ENCODE data around the gene KDM3A.

Gene KDM3A

DNA sequence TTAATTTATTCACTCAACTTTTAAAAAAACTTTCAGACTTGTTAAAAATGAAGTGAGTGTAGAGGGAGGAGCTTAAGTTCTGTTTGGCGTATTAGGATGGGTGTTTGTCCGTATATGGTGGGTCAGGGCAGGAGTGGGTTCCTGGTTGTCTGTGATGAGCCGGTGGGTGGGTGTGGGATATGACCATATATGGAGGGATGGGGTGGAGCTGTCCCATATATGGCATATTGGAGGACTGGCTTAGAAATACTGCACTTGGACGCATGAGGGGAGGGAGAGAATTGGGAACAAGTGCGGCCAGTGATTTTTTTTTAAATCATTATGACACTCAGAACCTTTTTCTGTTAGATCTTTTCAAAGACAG, 1.5 kb downstream of the KDM3A start:
- no peak overlapping the region for H3K9ac ChIP-seq (ENCODE audit: low read length)
- H2BK5ac ChIP-seq (ENCODE audit: low read depth, low read length, poor library complexity): no peak overlapping the region
- H3K4ac ChIP-seq (ENCODE audit: low read depth, low read length): no peak overlapping the region
- no peak overlapping the region for H3K14ac ChIP-seq (ENCODE audit: low read length)
- no peaks in the 10 kb centered on the region for H3K27me3 ChIP-seq (ENCODE audit: insufficient read depth, low read length)
- no CpG with 5 or more reads among the region's 5 CpGs for WGBS (ENCODE audit: extremely low coverage, insufficient coverage, insufficient read length)
- H3K4me2 ChIP-seq (ENCODE audit: low read length): peak overlapping the region; percentile 90
- H3K4me1 ChIP-seq (ENCODE audit: control insufficient read depth in 1 of 2, insufficient read depth in 2 of 2, low read length in 2 of 2): peaks cover 0 to 6% of the 10 kb centered on the region in 2 experiments
- no peak overlapping the region for H2AFZ ChIP-seq (ENCODE audit: insufficient read depth, low read length, poor library complexity)
- H3K18ac ChIP-seq (ENCODE audit: low read length): no peak overlapping the region
- no peak overlapping the region for H4K91ac ChIP-seq (ENCODE audit: low read depth, low read length)
- no peak overlapping the region for H3K27ac ChIP-seq (ENCODE audit: low read depth, low read length)
- no peaks in the 10 kb centered on the region for H3K9me3 ChIP-seq (ENCODE audit: insufficient read depth, low read depth, low read length)
- H2BK12ac ChIP-seq (ENCODE audit: low read length): no peak overlapping the region
- no peak overlapping the region for H2AK5ac ChIP-seq (ENCODE audit: low read length)
- H4K8ac ChIP-seq (ENCODE audit: low read depth, low read length): no peak overlapping the region
- no peak overlapping the region for H2BK120ac ChIP-seq (ENCODE audit: insufficient read depth, low read length, poor library complexity)
- no peak overlapping the region for H3K23ac ChIP-seq (ENCODE audit: low read length)
- peaks cover 6% of the 10 kb centered on the region for H3K79me1 ChIP-seq (ENCODE audit: low read length)
- H3K79me2 ChIP-seq (ENCODE audit: control insufficient read depth, insufficient read depth, low read length, poor library complexity): peaks cover 4% of the 10 kb centered on the region
- H4K12ac ChIP-seq (ENCODE audit: low read depth, low read length): no peak overlapping the region
- H3K4me3 ChIP-seq (ENCODE audit: low read depth, low read length): no peak overlapping the region
- H3K36me3 ChIP-seq (ENCODE audit: control insufficient read depth in 1 of 2, insufficient read depth in 2 of 2, low read length in 2 of 2): peaks cover 6% of the 10 kb centered on the region in 2 experiments
- DNase-seq: peak; percentile 83 to 84

DNA sequence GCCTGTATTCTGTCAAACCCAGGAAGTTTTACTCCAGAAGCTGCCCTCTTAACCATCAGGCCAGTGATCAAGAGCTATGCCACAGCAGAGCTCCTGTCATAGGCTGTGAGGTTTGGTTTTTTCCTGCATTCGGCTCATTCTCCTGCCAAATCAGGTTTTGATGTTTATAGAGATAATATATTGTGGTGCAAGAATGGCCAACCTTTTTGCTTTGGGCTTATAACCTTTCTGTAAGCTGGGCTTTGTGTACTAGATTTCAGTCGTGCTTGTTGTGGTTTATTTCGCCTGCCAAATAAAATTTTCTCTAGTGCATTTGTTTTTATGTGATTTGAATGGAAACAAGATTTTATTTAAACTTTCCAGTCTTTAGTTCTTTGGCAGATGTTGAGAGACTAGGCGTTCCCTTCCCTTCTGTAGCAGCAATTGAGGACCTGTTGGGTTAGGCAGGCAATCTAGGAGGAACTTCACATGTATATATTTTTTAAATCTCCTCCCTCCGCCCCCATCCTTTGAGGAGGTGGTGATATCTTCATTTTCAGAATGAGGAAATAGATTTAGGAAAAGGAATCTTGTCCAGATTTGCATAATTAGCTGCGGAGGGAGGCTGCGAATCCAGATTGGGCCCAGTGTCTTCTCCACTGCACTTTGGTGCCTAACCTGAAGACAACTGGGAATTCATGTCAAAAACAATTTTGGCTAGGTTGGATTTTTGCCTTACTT, 2.6 kb downstream of the KDM3A start:
- Histone ChIP-seq H3K27ac (ENCODE audit: low read depth, low read length) (no peak overlapping the region), H2BK5ac (ENCODE audit: low read depth, low read length, poor library complexity) (no peak overlapping the region), H3K4ac (ENCODE audit: low read depth, low read length) (peak overlapping the region; percentile 67), H3K27me3 (ENCODE audit: insufficient read depth, low read length) (no peaks in the 10 kb centered on the region), H3K4me2 (ENCODE audit: low read length) (no peak overlapping the region), H3K79me2 (ENCODE audit: control insufficient read depth, insufficient read depth, low read length, poor library complexity) (peaks cover 4% of the 10 kb centered on the region), H2BK12ac (ENCODE audit: low read length) (no peak overlapping the region), H3K36me3 (ENCODE audit: control insufficient read depth in 1 of 2, insufficient read depth in 2 of 2, low read length in 2 of 2) (peaks cover 6% of the 10 kb centered on the region in 2 experiments), H3K23ac (ENCODE audit: low read length) (no peak overlapping the region), H2AK5ac (ENCODE audit: low read length) (no peak overlapping the region), H3K9ac (ENCODE audit: low read length) (no peak overlapping the region), H4K12ac (ENCODE audit: low read depth, low read length) (no peak overlapping the region), H4K91ac (ENCODE audit: low read depth, low read length) (no peak overlapping the region), H4K8ac (ENCODE audit: low read depth, low read length) (no peak overlapping the region), H3K18ac (ENCODE audit: low read length) (no peak overlapping the region), H3K14ac (ENCODE audit: low read length) (no peak overlapping the region), H3K4me1 (ENCODE audit: control insufficient read depth in 1 of 2, insufficient read depth in 2 of 2, low read length in 2 of 2) (peaks cover 0 to 6% of the 10 kb centered on the region in 2 experiments), H2AFZ (ENCODE audit: insufficient read depth, low read length, poor library complexity) (no peak overlapping the region), H2BK120ac (ENCODE audit: insufficient read depth, low read length, poor library complexity) (no peak overlapping the region), H3K79me1 (ENCODE audit: low read length) (peaks cover 6% of the 10 kb centered on the region), H3K9me3 (ENCODE audit: insufficient read depth, low read depth, low read length) (no peaks in the 10 kb centered on the region), H3K4me3 (ENCODE audit: low read depth, low read length) (no peak overlapping the region)
- WGBS (ENCODE audit: extremely low coverage, insufficient coverage, insufficient read length): no CpG with 5 or more reads among the region's 7 CpGs
- no peak for DNase-seq

DNA sequence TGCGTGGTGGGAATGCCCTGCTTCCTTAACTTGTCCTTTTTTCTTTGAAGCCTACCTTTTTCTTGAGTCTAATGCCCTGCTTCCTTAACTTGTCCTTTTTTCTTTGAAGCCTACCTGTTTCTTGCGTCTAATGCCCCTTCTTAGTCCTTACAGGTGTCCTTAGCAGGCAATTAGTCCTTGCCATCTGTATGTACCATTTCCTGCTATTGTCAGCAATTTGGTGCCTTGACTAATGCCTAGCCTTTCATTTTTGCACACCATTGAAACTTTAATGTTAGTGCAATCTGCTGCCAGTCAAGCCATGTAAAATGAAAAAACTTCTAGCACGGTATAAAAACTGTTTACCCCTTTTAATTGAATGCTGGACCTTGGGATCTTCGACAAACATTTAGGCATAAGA, 4.3 kb downstream of the KDM3A start:
- Histone ChIP-seq H3K27me3 (ENCODE audit: insufficient read depth, low read length) (no peaks in the 10 kb centered on the region), H3K79me1 (ENCODE audit: low read length) (peaks cover 6% of the 10 kb centered on the region), H2AFZ (ENCODE audit: insufficient read depth, low read length, poor library complexity) (no peak overlapping the region), H3K9ac (ENCODE audit: low read length) (no peak overlapping the region), H3K18ac (ENCODE audit: low read length) (no peak overlapping the region), H3K79me2 (ENCODE audit: control insufficient read depth, insufficient read depth, low read length, poor library complexity) (peaks cover 4% of the 10 kb centered on the region), H2BK12ac (ENCODE audit: low read length) (no peak overlapping the region), H3K9me3 (ENCODE audit: insufficient read depth, low read depth, low read length) (no peaks in the 10 kb centered on the region), H4K12ac (ENCODE audit: low read depth, low read length) (no peak overlapping the region), H3K4me3 (ENCODE audit: low read depth, low read length) (no peak overlapping the region), H4K8ac (ENCODE audit: low read depth, low read length) (no peak overlapping the region), H2AK5ac (ENCODE audit: low read length) (no peak overlapping the region), H3K14ac (ENCODE audit: low read length) (no peak overlapping the region), H3K4me2 (ENCODE audit: low read length) (no peak overlapping the region), H2BK120ac (ENCODE audit: insufficient read depth, low read length, poor library complexity) (no peak overlapping the region), H4K91ac (ENCODE audit: low read depth, low read length) (no peak overlapping the region), H3K4ac (ENCODE audit: low read depth, low read length) (no peak overlapping the region), H2BK5ac (ENCODE audit: low read depth, low read length, poor library complexity) (no peak overlapping the region), H3K23ac (ENCODE audit: low read length) (no peak overlapping the region), H3K36me3 (ENCODE audit: control insufficient read depth in 1 of 2, insufficient read depth in 2 of 2, low read length in 2 of 2) (peaks cover 8 to 13% of the 10 kb centered on the region in 2 experiments), H3K27ac (ENCODE audit: low read depth, low read length) (no peak overlapping the region), H3K4me1 (ENCODE audit: control insufficient read depth in 1 of 2, insufficient read depth in 2 of 2, low read length in 2 of 2) (peaks cover 0 to 6% of the 10 kb centered on the region in 2 experiments)
- WGBS (ENCODE audit: extremely low coverage, insufficient coverage, insufficient read length): no CpG with 5 or more reads among the region's 4 CpGs
- DNase-seq: no peak

DNA sequence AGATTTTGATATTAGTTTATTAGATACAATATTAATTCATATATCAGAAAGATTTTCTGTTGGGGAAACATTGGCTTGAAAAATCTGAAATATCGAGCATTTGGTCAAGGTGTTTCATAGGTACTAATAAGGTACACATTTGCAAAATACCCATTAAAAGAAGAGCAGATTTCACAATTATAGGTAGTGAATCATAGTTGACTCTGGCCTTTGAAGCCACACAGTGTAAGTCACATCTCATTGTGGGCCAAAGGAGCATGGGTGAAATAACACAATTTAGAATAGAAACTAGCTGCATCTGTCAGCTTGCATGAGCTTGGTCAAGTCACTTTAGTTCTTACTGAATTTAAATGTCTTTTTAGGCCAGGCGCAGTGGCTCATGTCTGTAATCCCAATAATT, 4.9 kb downstream of the KDM3A start:
- Histone ChIP-seq H3K27ac (ENCODE audit: low read depth, low read length) (no peak overlapping the region), H3K79me1 (ENCODE audit: low read length) (peaks cover 2% of the 10 kb centered on the region), H2AK5ac (ENCODE audit: low read length) (no peak overlapping the region), H3K9me3 (ENCODE audit: insufficient read depth, low read depth, low read length) (no peaks in the 10 kb centered on the region), H2BK12ac (ENCODE audit: low read length) (no peak overlapping the region), H3K23ac (ENCODE audit: low read length) (no peak overlapping the region), H4K91ac (ENCODE audit: low read depth, low read length) (no peak overlapping the region), H3K79me2 (ENCODE audit: control insufficient read depth, insufficient read depth, low read length, poor library complexity) (peaks cover 4% of the 10 kb centered on the region), H3K36me3 (ENCODE audit: control insufficient read depth in 1 of 2, insufficient read depth in 2 of 2, low read length in 2 of 2) (peaks cover 8 to 13% of the 10 kb centered on the region in 2 experiments), H2BK5ac (ENCODE audit: low read depth, low read length, poor library complexity) (no peak overlapping the region), H3K27me3 (ENCODE audit: insufficient read depth, low read length) (no peaks in the 10 kb centered on the region), H3K4me2 (ENCODE audit: low read length) (no peak overlapping the region), H3K18ac (ENCODE audit: low read length) (no peak overlapping the region), H4K12ac (ENCODE audit: low read depth, low read length) (no peak overlapping the region), H3K14ac (ENCODE audit: low read length) (no peak overlapping the region), H3K4me3 (ENCODE audit: low read depth, low read length) (no peak overlapping the region), H4K8ac (ENCODE audit: low read depth, low read length) (no peak overlapping the region), H3K4ac (ENCODE audit: low read depth, low read length) (peak overlapping the region; percentile 27), H3K9ac (ENCODE audit: low read length) (no peak overlapping the region), H2AFZ (ENCODE audit: insufficient read depth, low read length, poor library complexity) (no peak overlapping the region), H2BK120ac (ENCODE audit: insufficient read depth, low read length, poor library complexity) (no peak overlapping the region), H3K4me1 (ENCODE audit: control insufficient read depth in 1 of 2, insufficient read depth in 2 of 2, low read length in 2 of 2) (peaks cover 0 to 6% of the 10 kb centered on the region in 2 experiments)
- DNase-seq: peak in 1 of 2 donors; percentile 18
- no CpG with 5 or more reads among the region's 2 CpGs for WGBS (ENCODE audit: extremely low coverage, insufficient coverage, insufficient read length)
